Astrocyte of the hippocampus (primary cell): ENCODE measurements around the gene EMILIN2.

Experiments
- DNase-seq: peaks from one replicate; pipeline ENCODE4 v3.0.0; 2011; ENCODE audit warnings: low read depth, low spot score

Gene EMILIN2

DNA sequence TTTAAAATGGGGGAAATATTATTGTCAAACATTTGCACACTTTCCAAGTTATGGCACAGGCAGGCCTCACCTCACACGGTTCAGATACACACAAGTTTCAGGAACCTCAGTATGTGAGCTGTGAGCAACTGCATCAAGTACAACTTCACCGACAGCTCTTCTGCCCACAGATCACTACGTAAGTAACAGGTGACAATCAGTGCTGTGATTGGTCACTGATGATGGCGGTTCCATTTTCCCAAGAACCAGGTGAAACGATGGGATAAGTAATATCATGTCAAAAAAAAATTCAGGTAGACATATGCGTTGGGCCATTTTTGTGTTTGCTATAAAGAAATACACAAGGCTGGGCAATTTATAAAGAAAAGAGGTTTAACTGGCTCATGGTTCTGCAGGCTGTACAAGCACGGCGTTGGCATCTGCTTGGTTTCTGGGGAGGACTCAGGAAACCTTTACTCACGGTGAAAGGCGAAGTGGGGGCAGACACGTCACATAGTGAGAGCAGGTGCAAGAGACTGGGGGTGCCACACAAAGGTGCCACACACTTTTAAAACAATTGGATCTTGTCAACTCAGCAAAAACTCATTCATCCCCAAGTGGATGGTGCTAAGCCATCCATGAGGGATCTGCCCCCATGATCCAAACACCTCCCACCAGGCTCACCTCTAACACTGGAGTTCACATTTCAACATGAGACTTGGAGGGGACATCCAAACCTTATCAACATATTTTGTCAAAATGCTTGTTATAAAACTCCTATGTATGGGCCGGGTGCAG lies 108.3 kb downstream of the EMILIN2 start:
- DNase-seq = no peak

DNA sequence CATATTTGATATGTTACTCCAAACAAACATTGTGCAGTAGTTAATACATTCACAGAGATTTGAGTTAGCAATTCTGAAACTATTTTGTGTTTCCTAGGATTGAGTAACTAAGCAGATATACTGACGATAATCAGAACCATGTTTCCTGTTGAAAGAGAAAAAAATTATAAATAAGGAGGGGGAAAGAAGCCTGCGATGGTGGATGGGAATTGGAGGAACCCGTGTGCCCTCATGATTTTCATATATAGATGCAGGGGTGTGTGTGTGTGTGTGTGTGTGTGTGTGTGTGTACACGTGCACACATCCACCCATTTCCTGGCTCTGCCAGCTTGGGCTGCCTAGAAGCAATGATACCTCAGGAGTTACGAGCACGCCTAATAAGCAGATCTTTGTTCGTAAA lies 109.2 kb downstream of the EMILIN2 start:
- DNase-seq = no peak

DNA sequence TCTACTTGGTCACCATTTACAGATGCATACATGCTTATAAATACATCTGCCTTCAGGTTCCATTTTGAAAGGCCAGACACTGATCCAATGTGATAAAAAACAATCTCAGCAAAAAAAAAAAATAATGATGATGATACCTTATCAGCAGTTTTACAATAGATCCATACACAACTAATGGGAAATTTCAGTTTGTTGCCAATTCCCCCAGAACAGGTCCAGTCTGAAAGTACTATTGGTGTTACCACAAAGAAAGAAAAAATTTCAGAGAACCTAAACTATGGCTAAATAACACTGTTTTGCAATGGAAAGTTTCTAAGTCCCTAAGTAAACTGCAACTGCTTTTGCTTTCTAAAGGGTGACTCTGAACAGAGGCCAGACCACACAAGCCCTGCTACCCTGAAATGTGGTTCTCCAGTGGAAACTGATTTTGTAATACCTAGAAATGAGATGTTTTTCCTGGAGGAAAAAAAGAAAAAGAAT lies 112.1 kb downstream of the EMILIN2 start:
- DNase-seq = peak; percentile 63

- no peak for DNase-seq
Observed at GRCh38 chr18:2959341-2959740, 112.5 kb downstream of the EMILIN2 start.

DNA sequence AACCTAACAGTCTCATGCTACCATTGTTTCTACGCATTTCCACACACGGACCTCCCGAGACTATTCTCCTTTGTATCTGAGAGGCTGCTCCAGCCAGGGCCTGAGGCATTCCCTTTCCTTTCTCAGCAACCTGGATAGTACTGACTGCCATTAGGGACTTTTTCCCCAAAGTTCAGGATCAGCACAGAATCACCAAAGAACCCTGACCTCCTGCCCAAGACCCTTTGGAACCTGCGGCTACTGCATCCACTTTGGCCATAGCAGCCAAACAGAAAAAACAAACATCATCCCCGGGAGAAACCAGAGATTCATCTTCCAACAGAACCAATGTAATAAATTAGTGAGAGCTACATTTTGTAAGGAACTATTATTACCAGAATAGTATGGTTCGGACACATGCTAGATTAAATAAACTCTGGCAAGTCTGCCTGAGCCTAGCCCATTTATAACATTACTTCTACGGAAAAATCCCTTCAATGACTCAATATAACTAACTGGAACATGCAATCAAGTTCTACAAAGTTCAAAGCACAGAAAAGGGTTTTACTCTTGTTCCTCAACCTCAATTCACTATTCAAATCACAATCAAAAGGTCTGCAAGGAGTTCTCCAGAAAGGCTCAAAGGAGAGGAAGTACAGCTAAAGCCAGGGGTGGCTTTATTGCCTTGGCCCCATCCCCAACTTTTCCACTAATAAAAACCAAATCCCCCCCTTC lies 114.3 kb downstream of the EMILIN2 start:
- DNase-seq = no peak

DNA sequence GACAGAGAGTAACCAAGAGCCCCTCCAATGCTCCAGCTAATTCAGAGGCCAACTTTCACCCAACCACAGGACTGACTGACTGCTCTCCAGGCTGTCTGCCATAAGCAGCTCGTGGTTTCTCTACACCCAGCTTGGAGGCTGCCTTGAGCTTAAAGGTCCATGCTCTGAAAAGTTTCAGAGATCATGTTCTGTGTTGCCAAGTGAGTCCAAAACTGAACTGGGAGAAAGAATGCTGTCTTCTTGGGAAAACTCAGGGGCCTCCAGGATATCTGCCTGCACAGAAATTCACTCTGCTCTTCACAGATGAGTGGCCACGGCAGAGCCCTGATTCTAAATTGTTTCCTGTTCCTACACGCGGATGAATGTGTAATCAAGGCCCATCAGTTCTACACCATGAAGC lies 115.0 kb downstream of the EMILIN2 start:
- DNase-seq = peak; percentile 70

DNA sequence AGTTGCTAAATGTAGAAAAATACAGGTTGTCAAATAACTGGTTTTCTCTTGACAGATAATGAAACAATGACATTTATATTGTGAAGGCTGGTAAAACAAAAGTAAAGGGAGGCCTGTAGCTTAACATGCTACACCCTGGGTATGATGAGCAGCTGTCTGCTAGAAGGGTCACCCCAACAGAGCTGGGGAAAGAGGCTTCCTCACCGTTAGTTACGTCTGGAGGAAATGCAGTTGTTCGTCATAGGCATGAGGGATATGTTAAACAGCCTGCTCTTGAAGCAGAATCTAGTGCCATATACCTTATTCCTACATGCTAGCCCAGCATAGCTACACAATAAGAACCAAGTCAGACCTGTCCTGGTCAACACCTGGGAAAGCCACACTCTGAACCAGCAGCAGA lies 116.2 kb downstream of the EMILIN2 start:
- no peak for DNase-seq

DNA sequence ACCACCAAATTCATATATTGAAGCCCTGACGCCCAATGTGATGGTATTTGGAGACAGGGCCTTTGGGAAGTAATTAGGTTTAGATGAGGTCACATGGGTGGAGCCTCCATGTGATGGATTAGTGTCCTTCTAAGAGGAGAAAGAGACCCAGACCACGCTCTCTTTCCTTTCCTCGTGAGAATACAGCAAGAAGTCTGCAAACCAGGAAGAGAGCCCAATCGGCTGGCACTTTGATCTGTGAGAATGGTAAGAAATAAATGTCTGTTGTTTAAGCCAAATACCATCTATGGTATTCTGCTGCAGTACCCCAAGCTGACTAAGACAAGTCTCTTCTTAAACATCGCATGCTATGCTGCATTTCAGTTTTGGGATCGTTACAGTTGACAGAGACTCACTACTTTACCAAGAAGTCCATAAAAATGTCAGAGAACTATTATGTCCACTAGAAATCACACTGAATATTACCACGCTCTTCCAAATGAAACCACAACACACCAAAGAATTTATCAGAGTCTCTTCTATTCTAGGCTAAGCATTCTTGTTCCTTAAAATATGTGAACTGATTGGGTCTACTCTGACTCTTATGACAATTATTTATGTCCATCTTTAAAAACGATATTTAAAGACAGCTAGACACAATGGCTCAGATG lies 117.7 kb downstream of the EMILIN2 start:
- no peak for DNase-seq
